Activated T-cell treated with anti-CD3 and anti-CD28 coated beads for 1 hour (primary cell): ENCODE data around the gene RALGAPA1.
"Not testable (repeated sequence)": the region's sequence is repeated elsewhere in the genome, so short reads cannot be mapped to it uniquely, and the experiment has no call there.

Source experiments
- DNase-seq: peaks from one replicate; pipeline ENCODE4 v3.0.0-alpha.2; 2020; ENCODE audit warnings: low read depth

Gene RALGAPA1

GRCh38 chr14:35821564-35822411, 12.7 kb upstream of the RALGAPA1 start:
- no peak for DNase-seq

GRCh38 chr14:35819591-35820540, 10.8 kb upstream of the RALGAPA1 start:
- no peak for DNase-seq

- no peak for DNase-seq
These were observed 9.4 kb upstream of the RALGAPA1 start for GRCh38 chr14:35818346-35819115.

- DNase-seq: peak; percentile 80
These were observed 5.4 kb upstream of the RALGAPA1 start for GRCh38 chr14:35814371-35815005.

GRCh38 chr14:35810963-35811362, 1.9 kb upstream of the RALGAPA1 start:
- DNase-seq: no peak

GRCh38 chr14:35809597-35809996, 502 bp upstream of the RALGAPA1 start:
- DNase-seq: no peak

- DNase-seq: no peak
These were observed 938 bp downstream of the RALGAPA1 start for GRCh38 chr14:35808076-35808637.

- DNase-seq: no peak
These were observed 1.7 kb downstream of the RALGAPA1 start for GRCh38 chr14:35807131-35807961.

- DNase-seq: no peak
These were observed 2.8 kb downstream of the RALGAPA1 start for GRCh38 chr14:35806006-35806907.

GRCh38 chr14:35797796-35798195, 11.3 kb downstream of the RALGAPA1 start:
- no peak for DNase-seq

- no peak for DNase-seq
These were observed 19.4 kb downstream of the RALGAPA1 start for GRCh38 chr14:35789651-35790050.

GRCh38 chr14:35786856-35787255, 22.2 kb downstream of the RALGAPA1 start:
- DNase-seq: no peak

GRCh38 chr14:35783699-35784098, 25.4 kb downstream of the RALGAPA1 start:
- no peak for DNase-seq

GRCh38 chr14:35779368-35779767, 29.7 kb downstream of the RALGAPA1 start:
- DNase-seq: no peak

GRCh38 chr14:35777550-35777949, 31.5 kb downstream of the RALGAPA1 start:
- not testable (repeated sequence) for DNase-seq

- no peak for DNase-seq
These were observed 32.3 kb downstream of the RALGAPA1 start for GRCh38 chr14:35776823-35777222.

GRCh38 chr14:35776085-35776484, 33.0 kb downstream of the RALGAPA1 start:
- DNase-seq: not testable (repeated sequence)

- DNase-seq: no peak
These were observed 42.4 kb downstream of the RALGAPA1 start for GRCh38 chr14:35766700-35767082.

GRCh38 chr14:35766036-35766699, 42.9 kb downstream of the RALGAPA1 start:
- DNase-seq: no peak
